Measurements from ENCODE around the gene ZNF683.
"Not testable (repeated sequence)": the region's sequence is repeated elsewhere in the genome, so short reads cannot be mapped to it uniquely, and the experiment has no call there.

The ZNF683 gene

GRCh38 chr1:26335774-26336476 lies 36.6 kb downstream of the ZNF683 start:
- peak in 1 of 2 experiments; percentile 4 for DNase-seq

- not testable (repeated sequence) for DNase-seq
Observed at GRCh38 chr1:26333312-26333711, 39.2 kb downstream of the ZNF683 start.

GRCh38 chr1:26330276-26330675 lies 42.3 kb downstream of the ZNF683 start:
- no peak for DNase-seq

GRCh38 chr1:26329380-26329779 lies 43.2 kb downstream of the ZNF683 start:
- not testable (repeated sequence) for DNase-seq

- DNase-seq: no peak
Observed at GRCh38 chr1:26328597-26328996, 44.0 kb downstream of the ZNF683 start.

GRCh38 chr1:26327956-26328362 lies 44.6 kb downstream of the ZNF683 start:
- no peak for DNase-seq

- no peak for DNase-seq
Observed at GRCh38 chr1:26324550-26324949, 48.0 kb downstream of the ZNF683 start.

GRCh38 chr1:26323382-26323781 lies 49.2 kb downstream of the ZNF683 start:
- no peak for DNase-seq

- no peak for DNase-seq
Observed at GRCh38 chr1:26322042-26322331, 50.6 kb downstream of the ZNF683 start.

- DNase-seq: peak; percentile 90 to 94
Observed at GRCh38 chr1:26321315-26322041, 51.1 kb downstream of the ZNF683 start.

GRCh38 chr1:26320896-26321295 lies 51.7 kb downstream of the ZNF683 start:
- no peak for DNase-seq

GRCh38 chr1:26318338-26319064 lies 54.0 kb downstream of the ZNF683 start:
- peak in 1 of 2 experiments; percentile 45 for DNase-seq

- DNase-seq: peak; percentile 48 to 80
Observed at GRCh38 chr1:26317612-26318337, 54.8 kb downstream of the ZNF683 start, which contains the start of gene CD52. Gene CD52 (plus strand): TSS chr1:26317958. CDS start chr1:26318018, 60 bp downstream.

GRCh38 chr1:26317146-26317545 lies 55.4 kb downstream of the ZNF683 start:
- no peak for DNase-seq

- DNase-seq: no peak
Observed at GRCh38 chr1:26315874-26316850, 56.4 kb downstream of the ZNF683 start.

- DNase-seq: no peak
Observed at GRCh38 chr1:26314501-26314900, 58.0 kb downstream of the ZNF683 start.
